Keratinocyte (primary cell): ENCODE data around the gene GDAP2.

ENCODE experiments used
- EZH2 ChIP-seq: IDR thresholded peaks from one replicate; pipeline ENCODE4 v1.6.1; 2012; ENCODE audit warnings: inconsistent platforms, mild to moderate bottlenecking, low read length, moderate library complexity
- TF ChIP-seq, protein P1 (sequence below), 3 experiments: IDR thresholded peaks in 1 of 3; conservative IDR thresholded peaks in 1 of 3; optimal IDR thresholded peaks in 1 of 3; 2 replicates in 2 of 3; 3 replicates in 1 of 3; pipeline versions ENCODE3 to v1.5.1; 2011; ENCODE audit warnings: low read length in 3 of 3, mild to moderate bottlenecking in 3 of 3, moderate library complexity in 2 of 3, control low read depth in 1 of 3, inconsistent platforms in 1 of 3; ENCODE audit not compliant: insufficient read depth in 2 of 3; ENCODE audit errors: extremely low read depth in 1 of 3

DNA sequence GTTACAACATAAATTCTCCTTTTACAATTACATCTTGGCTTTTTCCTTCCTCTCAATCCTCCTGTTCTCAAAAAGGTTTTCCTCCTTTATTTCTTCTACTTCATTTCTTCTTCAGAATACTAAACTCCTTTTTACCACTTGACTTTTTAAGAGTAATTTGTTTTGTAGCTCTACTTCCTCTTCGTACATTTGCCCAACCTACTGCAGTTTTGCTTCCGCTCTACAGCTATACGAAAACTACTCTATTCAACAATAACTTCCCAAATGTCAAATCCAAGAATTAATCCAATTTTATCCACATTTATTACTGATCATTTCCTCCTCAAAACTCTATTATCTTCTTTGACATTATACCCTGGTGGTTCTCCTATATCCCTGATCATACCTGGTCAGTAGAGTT is 3.4 kb downstream of the GDAP2 start:
- TF ChIP-seq, protein P1, sequence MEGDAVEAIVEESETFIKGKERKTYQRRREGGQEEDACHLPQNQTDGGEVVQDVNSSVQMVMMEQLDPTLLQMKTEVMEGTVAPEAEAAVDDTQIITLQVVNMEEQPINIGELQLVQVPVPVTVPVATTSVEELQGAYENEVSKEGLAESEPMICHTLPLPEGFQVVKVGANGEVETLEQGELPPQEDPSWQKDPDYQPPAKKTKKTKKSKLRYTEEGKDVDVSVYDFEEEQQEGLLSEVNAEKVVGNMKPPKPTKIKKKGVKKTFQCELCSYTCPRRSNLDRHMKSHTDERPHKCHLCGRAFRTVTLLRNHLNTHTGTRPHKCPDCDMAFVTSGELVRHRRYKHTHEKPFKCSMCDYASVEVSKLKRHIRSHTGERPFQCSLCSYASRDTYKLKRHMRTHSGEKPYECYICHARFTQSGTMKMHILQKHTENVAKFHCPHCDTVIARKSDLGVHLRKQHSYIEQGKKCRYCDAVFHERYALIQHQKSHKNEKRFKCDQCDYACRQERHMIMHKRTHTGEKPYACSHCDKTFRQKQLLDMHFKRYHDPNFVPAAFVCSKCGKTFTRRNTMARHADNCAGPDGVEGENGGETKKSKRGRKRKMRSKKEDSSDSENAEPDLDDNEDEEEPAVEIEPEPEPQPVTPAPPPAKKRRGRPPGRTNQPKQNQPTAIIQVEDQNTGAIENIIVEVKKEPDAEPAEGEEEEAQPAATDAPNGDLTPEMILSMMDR (optimal IDR thresholded peaks at IDR 0.05 in 1 of 3, IDR thresholded peaks at IDR 0.05 in 1 of 3, conservative IDR thresholded peaks at IDR 0.05 in 1 of 3; ENCODE audit: extremely low read depth in 1 of 3, insufficient read depth in 2 of 3, low read length in 3 of 3) = no peak
- TF ChIP-seq EZH2 = no peak
